SH-SY5Y (cell line): ENCODE results near the gene RAB7A.
A peak's percentile ranks its signal among the peaks of the same experiment; 100 is the strongest.

Experiments
- GATA2 ChIP-seq: IDR thresholded peaks from 2 replicates; pipeline ENCODE4 v1.6.1; 2011; ENCODE audit warnings: mild to moderate bottlenecking, low read depth, low read length
- GATA3 ChIP-seq: IDR thresholded peaks from 2 replicates; pipeline ENCODE4 v1.6.1; 2011; ENCODE audit warnings: low read depth, mild to moderate bottlenecking, low read length, moderate library complexity

The RAB7A gene

DNA sequence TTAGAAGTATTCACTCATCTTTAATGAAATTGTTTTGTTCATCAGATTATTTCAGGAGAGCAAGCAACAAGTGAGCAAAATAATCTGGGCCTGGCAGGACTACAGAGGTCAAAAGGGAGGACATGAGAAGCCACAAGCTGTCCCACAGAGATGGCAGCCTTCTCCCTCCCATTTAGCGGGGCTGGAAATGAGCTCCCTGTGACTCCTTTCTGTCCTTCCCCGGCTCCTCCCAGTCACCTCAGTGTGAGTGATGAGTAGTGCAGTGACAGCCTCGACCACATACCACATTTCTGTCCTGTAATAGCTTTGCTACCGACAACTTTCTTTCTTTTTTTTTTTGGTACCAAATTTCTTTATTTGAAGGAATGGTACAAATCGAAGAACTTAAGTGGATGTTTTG is 38.0 kb downstream of the RAB7A start:
- TF ChIP-seq GATA3: no peak
- TF ChIP-seq GATA2: no peak

- TF ChIP-seq GATA3: no peak
- TF ChIP-seq GATA2: no peak
Observed at GRCh38 chr3:128764863-128765262, 38.9 kb downstream of the RAB7A start.

GRCh38 chr3:128767094-128767750 is 41.2 kb downstream of the RAB7A start:
- TF ChIP-seq GATA3 (no peak), GATA2 (no peak)

DNA sequence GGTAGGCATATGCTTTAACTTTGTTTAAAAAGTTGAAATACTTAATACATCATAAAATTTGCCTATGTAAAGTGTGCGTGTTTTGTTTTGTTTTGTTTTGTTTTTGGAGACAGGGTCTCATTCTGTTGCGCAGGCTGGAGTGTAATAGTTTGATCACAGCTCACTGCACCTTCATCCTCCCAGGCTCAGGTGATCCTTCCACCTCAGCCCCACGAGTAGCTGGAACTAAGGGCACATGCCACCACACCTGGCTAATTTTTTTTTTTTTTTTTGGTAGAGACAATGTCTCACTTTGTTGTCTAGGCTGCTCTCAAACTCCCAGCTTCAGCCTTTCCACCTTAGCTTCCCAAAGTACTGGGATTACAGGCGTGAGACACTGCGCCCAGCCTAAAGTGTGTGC is 42.5 kb downstream of the RAB7A start:
- no peak for TF ChIP-seq GATA2

DNA sequence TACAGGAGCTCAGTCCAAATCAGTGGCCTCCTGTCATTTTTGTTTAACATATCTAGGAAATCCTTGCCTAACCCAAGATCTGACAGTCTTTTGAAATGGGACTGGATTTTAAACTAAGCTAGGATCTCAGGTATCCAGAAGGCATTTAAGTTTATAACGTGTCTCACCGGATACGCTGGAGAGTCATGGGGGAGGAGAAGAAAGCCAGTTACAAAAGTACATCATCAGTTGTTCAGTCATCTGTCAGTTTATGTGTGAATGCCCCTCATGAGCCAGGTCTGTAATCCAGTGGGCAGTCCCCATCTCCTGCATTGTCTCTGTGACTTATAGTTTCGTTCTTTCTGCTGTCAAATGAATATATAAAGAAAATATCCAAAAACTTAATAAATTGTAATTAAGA is 44.4 kb downstream of the RAB7A start:
- no peak for TF ChIP-seq GATA3
- TF ChIP-seq GATA2: no peak

DNA sequence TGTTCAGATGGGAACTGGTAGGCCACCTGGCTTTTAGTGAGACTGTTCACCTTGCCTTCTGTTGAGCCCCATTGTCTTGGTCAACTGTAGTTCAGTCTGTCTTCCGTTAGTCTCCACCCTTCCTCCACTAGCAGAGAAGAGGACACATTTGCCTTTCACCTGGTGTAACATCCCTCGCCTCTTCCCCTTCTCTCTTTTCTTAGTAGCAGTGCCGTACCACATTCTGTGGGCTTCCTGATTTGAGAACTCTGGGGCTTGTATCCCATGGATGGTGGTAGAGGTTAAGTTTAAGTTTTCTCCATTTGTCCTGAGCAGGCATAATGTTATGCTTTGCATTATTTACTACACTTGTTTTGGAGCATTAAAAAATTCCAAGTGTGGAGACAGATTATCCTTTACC is 49.3 kb downstream of the RAB7A start:
- no peak for TF ChIP-seq GATA2

DNA sequence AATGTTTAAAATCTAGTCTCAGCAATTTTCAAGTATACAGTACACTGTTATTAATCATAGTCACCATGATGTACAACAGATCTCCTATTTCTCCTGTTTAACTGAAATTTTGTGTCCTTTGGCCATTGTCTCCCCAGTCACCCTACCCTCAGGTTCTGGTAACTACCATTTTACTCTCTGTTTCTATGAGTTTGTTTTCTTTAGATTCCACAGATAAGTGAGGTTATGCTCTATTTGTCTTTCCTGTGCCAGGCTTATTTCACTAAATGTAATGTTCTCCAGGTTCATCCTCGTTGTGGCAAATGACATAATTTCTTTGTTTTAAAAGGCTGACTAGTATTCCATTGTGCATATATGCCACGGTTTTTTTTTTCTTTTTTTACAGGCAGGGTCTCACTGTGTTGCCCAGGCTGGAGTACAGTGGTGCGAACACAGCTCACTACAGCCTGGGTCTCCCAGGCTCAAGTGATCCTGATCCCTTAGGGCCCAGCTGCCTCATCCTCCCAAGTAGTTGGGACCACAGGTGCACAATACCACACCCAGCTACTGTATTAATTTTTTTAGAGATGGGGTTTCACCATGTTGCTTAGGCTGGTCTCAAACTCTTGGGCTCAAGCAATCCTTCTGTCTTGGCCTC is 50.0 kb downstream of the RAB7A start:
- TF ChIP-seq GATA3 (peak; percentile 52; the same call in 1 of the 2 replicates), GATA2 (peak; percentile 59; the same call in 1 of the 2 replicates)

GRCh38 chr3:128780101-128780837 is 54.3 kb downstream of the RAB7A start:
- TF ChIP-seq GATA2 (no peak), GATA3 (no peak)

DNA sequence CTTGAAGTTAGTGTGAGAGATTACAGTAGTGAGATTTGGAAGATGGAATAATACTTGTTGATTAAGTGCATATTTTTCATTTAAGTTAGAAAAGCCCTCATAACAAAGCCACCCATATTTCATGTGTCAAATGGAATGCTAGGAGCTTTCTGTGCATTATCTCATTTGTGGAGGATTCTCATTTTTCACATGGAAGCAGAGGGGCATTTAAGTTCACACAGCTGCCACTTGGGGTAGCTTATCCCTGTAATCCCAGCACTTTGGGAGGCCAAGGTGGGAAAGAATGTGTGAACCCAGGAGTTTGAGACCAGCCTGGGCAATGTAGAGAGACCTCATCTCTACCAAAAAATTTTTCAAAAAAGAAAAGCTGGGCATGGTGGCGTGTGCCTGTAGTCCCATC is 55.2 kb downstream of the RAB7A start:
- TF ChIP-seq GATA2 (no peak), GATA3 (no peak)

GRCh38 chr3:128782282-128783146 is 56.5 kb downstream of the RAB7A start:
- no peak for TF ChIP-seq GATA2
- no peak for TF ChIP-seq GATA3

GRCh38 chr3:128783774-128784173 is 57.8 kb downstream of the RAB7A start:
- TF ChIP-seq GATA3 (no peak), GATA2 (no peak)

DNA sequence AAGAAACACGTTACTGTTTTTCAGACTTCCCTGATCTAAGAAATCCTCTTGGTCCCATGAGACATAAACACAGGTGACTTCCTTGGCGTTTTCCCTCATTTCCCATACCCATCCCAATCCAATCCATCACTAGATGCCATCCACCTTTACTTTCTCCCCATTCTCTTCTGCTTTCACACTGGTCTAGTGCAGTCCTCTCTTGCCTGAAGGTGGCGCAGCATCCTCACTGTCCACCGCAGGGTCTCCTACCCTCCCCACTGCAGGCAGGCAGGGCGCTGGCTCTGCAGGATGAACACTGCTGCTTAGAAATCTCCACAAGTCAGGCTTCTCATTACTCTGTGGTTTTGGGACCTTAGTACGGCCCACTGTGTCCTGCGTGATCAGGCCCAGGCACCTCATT is 58.2 kb downstream of the RAB7A start:
- no peak for TF ChIP-seq GATA3
- TF ChIP-seq GATA2: no peak

GRCh38 chr3:128784843-128785242 is 58.9 kb downstream of the RAB7A start:
- TF ChIP-seq GATA2: no peak
- TF ChIP-seq GATA3: no peak

DNA sequence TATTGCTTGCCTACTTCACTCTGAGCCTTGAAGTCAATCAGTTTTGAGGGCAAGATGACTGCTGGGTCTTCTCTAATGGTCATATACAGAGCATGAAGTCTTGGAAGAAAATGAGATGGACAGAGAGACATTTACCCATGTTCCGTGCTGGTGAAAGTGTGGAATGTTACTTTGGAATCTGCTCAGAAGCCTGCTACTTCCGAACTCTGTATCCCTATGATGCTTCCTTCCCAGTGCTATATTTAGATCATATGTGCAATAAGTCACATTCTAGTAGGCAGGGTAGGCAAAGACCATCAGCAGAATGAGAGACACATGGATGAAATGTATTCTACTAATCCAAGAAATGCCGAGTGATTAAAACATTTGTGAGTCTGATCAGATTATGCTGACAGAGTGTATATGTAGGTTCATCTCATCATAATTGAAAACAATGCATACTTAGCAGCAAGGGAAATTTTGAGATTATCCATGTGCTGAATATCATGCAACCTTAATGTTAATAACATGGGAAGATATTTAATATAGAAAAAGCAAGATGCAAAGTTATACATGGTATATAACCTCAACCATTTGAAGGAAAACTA is 60.5 kb downstream of the RAB7A start:
- no peak for TF ChIP-seq GATA2
- TF ChIP-seq GATA3: no peak
